ENCODE results near the gene CAMKK1.

Gene CAMKK1

DNA sequence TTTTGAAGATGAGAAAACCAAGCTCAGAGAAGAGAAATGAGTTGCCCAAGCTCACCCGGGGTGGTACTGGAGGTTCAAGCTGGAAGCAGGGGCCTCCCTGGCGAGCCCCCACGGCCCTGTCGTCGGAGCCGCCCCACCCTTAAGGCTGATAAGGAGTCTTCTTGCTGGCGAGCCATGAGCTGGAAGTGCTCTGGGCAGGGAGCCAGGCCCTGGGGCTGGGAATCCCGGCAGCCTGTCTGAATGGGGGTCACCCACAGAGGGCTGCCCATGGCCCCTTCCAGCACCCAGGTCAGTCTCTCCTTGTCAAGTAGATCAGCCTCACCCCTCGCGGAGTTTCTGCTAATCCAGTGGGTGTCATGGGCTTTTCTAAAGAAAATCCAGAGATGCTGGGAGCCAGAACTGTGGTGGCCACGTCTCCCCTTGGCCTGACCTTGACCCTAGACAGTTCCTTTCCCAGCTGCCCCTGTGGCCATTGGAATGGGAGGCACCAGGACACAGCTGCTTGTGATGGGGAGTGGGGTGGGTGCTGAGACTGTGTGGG, 24.6 kb upstream of the CAMKK1 start:
- DNase-seq = no peak

DNA sequence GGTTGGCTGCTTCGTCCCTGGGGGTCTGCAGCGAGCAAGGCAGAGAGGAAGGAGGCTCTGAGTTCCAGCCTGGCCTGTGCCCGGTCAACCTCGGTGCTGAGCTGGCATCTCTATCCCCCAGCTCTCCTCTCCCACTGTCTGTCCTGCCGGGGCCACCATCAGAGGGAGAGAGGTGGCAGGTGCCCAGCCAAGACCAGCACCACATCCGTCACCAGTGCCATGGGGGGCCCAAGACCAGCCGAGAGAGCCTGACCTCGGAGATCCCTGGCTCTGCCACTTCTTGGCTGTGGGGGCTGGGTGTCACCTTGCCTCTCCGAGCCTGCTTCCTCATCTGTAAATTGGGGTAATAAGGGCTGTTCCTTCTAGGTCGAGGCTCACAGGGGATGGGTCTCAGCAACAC, 24.0 kb upstream of the CAMKK1 start:
- no peak for DNase-seq

GRCh38 chr17:3915995-3916696, 23.3 kb upstream of the CAMKK1 start, which contains the start of gene P2RX1:
TSS of gene P2RX1 (minus strand) at chr17:3916465. CDS start at chr17:3916225, 240 bp downstream.
- DNase-seq = no peak

- DNase-seq = no peak
These were observed 22.7 kb upstream of the CAMKK1 start for GRCh38 chr17:3915581-3915994.

DNA sequence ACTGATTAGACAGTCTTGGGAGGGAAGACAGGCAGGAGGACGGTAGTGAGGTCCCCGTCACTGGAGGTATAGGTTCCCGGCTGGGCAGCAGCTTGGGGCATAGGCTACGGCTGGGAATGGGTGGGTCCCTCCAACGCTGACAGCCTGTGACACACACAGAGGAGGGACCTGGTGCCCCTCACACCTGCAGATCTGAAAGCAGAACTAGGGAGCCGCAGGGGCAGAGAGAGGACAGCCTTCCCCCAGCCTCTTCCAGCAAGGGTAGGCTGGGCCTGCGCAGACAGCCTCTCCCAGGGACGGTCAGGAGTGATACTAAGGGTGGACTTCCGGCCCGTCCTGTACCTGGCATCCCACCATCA, 21.4 kb upstream of the CAMKK1 start:
- no peak for DNase-seq

DNA sequence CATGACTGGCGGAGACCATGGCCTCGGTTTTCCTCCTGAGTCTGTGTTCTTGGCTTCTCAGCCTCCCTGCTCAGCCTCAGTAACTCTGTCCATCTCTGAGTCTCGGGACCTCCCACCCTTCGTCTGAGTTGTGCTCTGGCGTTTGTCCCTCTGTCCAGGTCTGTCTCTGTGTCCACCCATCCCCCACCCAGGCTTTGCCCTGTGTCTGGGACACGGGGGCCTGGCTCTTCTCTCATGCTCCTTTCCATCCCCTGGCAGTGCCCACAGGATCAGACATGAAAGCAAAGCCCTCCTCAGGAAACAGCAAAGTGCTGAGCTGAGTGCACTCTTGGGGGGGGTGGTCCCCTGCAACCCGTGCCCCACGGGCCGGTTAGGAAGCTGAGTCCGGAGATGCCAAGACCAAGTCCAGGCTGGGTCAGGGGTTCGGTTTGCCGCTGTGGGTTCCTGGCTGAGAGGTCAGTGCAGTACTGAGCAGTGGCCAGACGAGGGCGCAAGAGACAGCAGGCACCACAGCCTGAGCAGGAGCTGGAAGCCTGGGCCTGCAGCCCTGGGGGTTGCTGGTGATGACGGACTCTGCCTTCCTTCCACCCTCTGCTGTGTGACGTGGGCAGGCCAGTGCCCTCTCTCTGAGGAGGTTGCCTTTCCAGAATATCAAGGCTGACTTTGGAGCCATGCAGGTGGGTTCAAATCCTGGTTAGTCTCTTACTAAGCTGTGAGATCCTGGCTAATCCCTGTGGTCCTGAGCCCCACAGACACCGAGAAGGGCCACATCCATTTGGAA, 20.9 kb upstream of the CAMKK1 start:
- DNase-seq = no peak

- DNase-seq = no peak
These were observed 20.0 kb upstream of the CAMKK1 start for GRCh38 chr17:3912827-3913226.

DNA sequence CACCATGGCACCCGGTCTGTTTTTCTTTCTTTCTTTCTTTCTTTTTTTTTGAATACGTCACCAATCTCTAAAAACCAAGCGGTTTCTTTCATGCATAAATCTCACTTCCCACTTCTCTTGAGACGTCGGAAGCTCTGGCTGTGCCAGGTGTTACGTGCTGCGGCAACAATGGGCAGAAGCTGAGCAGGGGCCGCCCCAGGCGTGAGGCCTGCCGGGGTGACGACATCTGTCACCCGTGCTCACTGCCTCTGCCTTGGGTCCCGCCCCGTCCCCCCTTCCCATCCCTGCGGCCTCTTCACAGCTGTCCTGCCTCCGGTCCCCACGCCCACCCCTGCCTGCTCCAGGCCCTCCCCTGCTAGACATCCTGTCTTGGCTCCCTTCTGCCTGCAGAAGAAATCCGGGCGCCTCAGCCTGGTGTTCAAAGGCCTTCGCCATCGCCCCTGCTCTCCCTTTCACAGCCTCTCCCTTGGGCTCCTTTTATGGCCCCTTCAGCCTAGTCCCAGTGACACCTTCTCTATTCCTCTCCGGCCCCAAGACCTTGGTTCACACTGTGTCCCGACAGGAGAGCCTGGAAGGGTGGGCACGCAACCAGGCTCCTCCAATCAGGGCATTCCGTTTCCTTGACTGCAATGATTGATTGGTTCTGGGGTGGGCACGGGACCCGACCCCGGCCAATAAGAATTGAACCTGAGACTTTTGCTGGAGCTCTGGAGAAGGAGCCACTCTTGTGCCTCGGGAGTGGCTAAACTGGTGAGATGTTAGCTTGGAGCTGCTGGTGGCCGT, 18.6 kb upstream of the CAMKK1 start:
- DNase-seq = no peak

GRCh38 chr17:3910420-3911270, 17.8 kb upstream of the CAMKK1 start:
- no peak for DNase-seq

- DNase-seq = no peak
These were observed 16.4 kb upstream of the CAMKK1 start for GRCh38 chr17:3909257-3909656.

DNA sequence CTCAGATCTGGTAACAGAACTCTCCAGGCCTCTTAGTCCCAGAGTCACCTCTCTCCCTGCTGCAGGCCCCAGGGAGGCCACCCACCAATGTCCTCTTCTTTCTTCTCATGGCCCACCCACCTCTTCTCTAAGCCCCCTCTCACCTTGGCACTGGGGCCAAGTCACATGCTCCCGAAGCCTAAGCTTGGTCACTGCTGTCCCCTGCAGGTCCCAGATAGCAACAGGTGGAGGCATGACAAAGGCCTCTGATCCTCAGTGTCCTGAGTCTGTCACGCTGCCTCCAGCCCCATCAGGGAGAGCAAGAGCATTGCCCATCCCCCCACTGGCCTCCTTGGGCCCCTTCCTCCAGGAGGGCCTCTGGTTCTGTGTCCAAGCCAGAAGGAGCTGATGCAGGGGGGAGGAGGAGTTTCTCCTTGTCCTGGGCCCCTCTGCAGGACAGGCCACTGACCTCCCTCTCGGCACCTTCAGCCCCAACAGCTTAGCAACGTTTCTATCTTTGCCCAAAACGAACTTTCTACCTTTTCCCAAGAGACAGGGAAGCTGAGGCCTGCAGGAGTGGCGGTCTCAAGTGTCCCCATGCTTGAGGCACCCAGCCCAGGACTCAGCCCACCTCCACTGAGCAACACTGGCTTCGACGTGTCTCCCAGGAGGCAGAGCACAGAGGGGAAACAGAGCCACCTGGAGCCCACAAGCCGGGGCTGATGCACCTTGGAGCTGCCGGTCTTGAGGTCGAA, 14.8 kb upstream of the CAMKK1 start:
- no peak for DNase-seq

- no peak for DNase-seq
These were observed 14.0 kb upstream of the CAMKK1 start for GRCh38 chr17:3906881-3907280.

GRCh38 chr17:3905017-3905520, 12.2 kb upstream of the CAMKK1 start:
- no peak for DNase-seq

DNA sequence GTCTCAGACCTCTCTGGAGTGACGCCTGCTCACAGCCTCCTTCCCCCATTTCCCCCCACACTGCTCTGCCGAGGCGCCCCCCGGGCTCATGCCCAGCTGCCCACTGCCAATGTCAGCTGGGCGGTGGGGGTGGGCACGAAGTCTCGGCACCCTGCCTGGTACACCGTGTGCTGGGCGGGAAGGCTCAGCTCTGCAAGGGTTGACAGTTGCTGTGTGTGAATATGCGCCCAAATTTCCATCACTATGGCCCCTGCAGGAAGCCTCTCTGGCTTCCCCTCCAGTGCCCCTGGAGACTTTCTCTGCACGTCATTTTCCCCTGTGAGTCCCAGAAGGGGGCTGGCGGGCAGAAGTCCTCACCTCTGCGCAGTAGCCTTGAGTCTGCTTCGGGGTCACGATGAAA, 11.6 kb upstream of the CAMKK1 start:
- no peak for DNase-seq

DNA sequence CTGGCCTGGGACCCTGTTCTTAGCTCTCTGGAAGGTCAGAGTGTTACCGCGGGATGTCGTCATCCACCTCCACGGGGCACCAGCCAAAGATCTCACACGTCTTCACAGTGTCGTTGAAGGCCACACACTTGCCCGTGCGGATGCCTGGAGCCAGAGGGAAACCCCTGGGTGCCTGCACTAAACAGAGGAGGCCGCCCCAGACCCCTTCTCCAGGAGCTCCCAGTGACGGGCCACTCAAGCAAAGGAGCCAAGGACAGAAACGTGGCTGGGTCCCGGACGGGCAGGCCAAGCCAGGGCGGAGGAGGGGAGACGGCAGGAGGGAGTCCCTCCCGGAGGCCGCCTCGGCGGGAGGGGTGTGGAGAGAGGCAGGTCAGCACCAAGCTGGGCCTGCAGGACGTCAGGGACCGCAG, 11.0 kb upstream of the CAMKK1 start:
- DNase-seq = no peak

DNA sequence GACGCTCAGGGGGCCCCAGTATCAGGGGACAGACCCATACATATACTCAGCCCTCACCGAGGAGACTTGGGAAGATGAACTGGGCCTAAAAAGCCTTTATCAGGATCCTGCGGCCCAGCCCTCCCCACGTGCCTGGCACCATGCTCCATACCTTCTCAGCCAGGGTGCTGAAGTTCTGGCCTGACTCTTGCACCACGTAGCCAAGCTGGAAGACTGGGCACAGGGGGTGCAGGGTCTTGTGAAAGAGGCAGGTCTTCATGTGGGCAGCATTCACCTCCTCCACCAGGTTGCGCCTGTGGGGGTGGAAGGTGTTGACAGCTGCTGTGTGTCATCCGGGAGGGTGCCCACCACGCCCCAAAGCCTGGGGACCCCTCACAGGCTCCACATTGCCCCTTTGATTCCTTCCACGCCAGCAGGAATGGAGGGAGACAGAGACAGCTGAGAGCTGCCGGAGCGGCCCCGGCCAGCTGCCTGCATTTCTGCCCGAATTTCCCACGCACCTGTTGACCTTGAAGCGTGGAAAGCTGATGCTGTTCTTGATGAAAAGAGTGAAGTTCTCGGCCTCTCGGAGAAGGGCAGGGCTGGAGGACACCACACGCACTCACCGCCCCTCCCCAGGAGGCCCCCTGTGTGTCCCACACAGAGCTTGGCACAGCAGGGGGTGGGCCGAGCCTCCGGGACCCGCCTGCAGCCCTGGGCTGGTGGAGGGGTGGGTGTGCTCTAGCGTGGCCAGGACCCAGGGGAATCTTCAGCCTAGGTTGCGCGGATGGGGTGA, 10.4 kb upstream of the CAMKK1 start:
- no peak for DNase-seq

GRCh38 chr17:3900646-3901045, 7.8 kb upstream of the CAMKK1 start:
- DNase-seq = no peak

DNA sequence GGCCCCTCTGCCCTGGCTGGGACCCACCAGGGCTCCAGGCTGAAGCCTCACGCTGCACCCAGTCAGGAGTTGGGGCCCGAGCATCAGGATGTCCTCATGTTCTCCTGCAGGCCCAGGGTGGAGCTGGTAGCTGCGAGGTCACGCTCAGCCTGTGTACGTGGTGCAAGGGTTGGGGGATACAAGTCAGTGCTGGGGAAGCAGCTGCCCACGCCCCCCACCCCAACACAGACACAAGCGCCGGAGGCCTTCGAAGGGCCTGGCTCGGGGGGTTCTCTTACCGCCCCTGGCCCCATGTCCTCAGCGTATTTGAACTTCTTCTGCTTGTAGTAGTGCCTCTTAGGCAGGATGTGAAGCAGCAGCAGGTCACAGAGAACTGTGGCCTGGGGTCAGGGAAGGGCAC, 4.9 kb upstream of the CAMKK1 start:
- DNase-seq = no peak

- DNase-seq = no peak
These were observed 4.0 kb upstream of the CAMKK1 start for GRCh38 chr17:3896968-3897235.

DNA sequence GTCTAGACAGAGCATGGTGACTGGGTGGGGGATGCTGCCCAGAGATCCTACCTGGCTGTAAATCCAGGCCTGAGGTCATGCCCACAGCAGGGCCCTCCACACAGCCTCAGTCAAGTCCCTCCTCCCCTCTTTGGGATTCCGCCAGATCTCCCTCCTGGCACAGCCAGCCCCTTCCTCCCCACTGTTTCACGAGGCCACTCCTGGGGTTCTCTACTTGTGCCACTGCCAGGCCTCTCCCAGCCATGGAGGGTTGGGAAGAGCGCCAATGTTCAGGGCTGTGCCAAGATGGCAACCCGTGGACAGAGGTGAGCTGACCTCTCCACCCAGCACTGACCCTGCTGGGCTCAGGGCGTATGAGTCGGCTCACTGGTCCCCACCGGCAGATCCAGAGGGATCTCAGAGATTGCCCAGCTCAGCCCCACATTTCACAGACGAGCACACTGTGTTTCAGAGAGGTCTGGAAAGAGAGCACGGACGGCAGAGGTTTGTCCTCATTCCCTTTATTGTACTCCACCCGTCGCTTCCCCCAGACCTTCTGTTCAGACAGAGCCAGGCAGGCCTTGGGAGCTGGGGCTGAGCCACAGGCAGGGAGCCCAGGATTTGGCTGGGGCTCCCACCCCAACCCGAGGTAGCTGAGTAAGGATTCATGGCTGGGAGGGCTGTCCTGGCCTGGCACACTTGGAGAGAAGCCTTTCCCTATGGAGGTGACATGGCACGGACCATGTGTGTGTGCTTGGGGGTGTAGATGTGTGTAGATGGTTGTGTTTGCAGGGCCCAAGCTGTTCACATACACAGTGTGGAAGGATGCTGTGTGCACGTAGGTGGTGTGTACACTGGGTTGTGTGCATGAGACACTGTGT, 3.5 kb upstream of the CAMKK1 start:
- no peak for DNase-seq
